ENCODE results near the gene RNF121. TPM values are rescaled to one million over a fixed set of nuclear protein-coding genes. Genes with fewer than 3 reads are reported as not detected.

The RNF121 gene
- total and polyA plus RNA-seq, 9 donors: 17.4 to 32.2 (median 27.0) TPM

- Histone ChIP-seq H3K4me3 (no peak overlapping the region), H3K4me1 (ENCODE audit: insufficient read depth) (peaks cover 9% of the 10 kb centered on the region), H3K9me3 (no peaks in the 10 kb centered on the region), H3K27ac (no peak overlapping the region), H3K36me3 (no peaks in the 10 kb centered on the region), H3K27me3 (no peaks in the 10 kb centered on the region)
- intact Hi-C loops (cut with DNase I): no loop called here
- DNase-seq: peak in 1 of 5 donors; percentile 47
- WGBS, 3 donors: 55 to 65% (median 56%) methylated on average over 38 of the region's 38 CpGs
- TF ChIP-seq CTCF (IDR thresholded peaks at IDR 0.05) (no peak), POLR2A (IDR thresholded peaks at IDR 0.05) (no peak), EP300 (IDR thresholded peaks at IDR 0.05) (no peak)
Observed at GRCh38 chr11:72013765-72014711, 85.2 kb downstream of the RNF121 start.

GRCh38 chr11:72014761-72015320 is 86.0 kb downstream of the RNF121 start:
- DNase-seq: no peak
- Histone ChIP-seq H3K9me3 (no peaks in the 10 kb centered on the region), H3K4me1 (ENCODE audit: insufficient read depth) (peaks cover 9% of the 10 kb centered on the region), H3K36me3 (no peaks in the 10 kb centered on the region), H3K27ac (no peak overlapping the region), H3K27me3 (no peaks in the 10 kb centered on the region), H3K4me3 (no peak overlapping the region)
- intact Hi-C loops (cut with DNase I): no loop called here
- no peak for TF ChIP-seq POLR2A (IDR thresholded peaks at IDR 0.05)
- TF ChIP-seq CTCF (IDR thresholded peaks at IDR 0.05): no peak
- no peak for TF ChIP-seq EP300 (IDR thresholded peaks at IDR 0.05)
- 78 to 81% (median 79%) methylated on average over 16 of the region's 16 CpGs for whole genome bisulfite sequencing, 3 donors

- Histone ChIP-seq H3K27ac (no peak overlapping the region), H3K36me3 (no peaks in the 10 kb centered on the region), H3K9me3 (no peaks in the 10 kb centered on the region), H3K4me3 (no peak overlapping the region), H3K4me1 (ENCODE audit: insufficient read depth) (peaks cover 9% of the 10 kb centered on the region), H3K27me3 (no peaks in the 10 kb centered on the region)
- peak in 1 of 3 donors; percentile 10 for TF ChIP-seq CTCF (IDR thresholded peaks at IDR 0.05)
- no peak for TF ChIP-seq EP300 (IDR thresholded peaks at IDR 0.05)
- no peak for DNase-seq
- intact Hi-C loops (cut with DNase I): no loop called here
- 81 to 86% (median 84%) methylated on average over 10 of the region's 10 CpGs for WGBS, 3 donors
Observed at GRCh38 chr11:72015511-72016061, 86.7 kb downstream of the RNF121 start.

GRCh38 chr11:72018171-72018570 is 89.3 kb downstream of the RNF121 start:
- no peaks in the 10 kb centered on the region for H3K9me3 ChIP-seq
- no peak overlapping the region for H3K4me3 ChIP-seq
- whole genome bisulfite sequencing, 3 donors: 79 to 83% (median 82%) methylated on average over 9 of the region's 9 CpGs
- H3K36me3 ChIP-seq: no peaks in the 10 kb centered on the region
- H3K27ac ChIP-seq: no peak overlapping the region
- DNase-seq: no peak
- H3K4me1 ChIP-seq (ENCODE audit: insufficient read depth): peaks cover 5% of the 10 kb centered on the region
- TF ChIP-seq CTCF (IDR thresholded peaks at IDR 0.05): no peak
- TF ChIP-seq POLR2A (IDR thresholded peaks at IDR 0.05): no peak
- no peak for TF ChIP-seq EP300 (IDR thresholded peaks at IDR 0.05)
- H3K27me3 ChIP-seq: no peaks in the 10 kb centered on the region
- intact Hi-C loops (cut with DNase I): no loop called here

All from ovary (tissue), 9 donors.